NCI-H2227 treated with DMSO at 0.1 percent for 48 hours (cell line): ENCODE results near the gene SORCS2.
"Not testable (repeated sequence)": the region's sequence is repeated elsewhere in the genome, so short reads cannot be mapped to it uniquely, and the experiment has no call there.

Experiments
- DNase-seq: peaks from one replicate; lab custom pipeline; 2025; lab: John Stamatoyannopoulos, UW

The SORCS2 gene

GRCh38 chr4:7590189-7590588, 397.9 kb downstream of the SORCS2 start:
- DNase-seq = no peak

GRCh38 chr4:7590899-7591298, 398.6 kb downstream of the SORCS2 start:
- DNase-seq = no peak

GRCh38 chr4:7591409-7592053, 399.2 kb downstream of the SORCS2 start:
- DNase-seq = no peak

DNA sequence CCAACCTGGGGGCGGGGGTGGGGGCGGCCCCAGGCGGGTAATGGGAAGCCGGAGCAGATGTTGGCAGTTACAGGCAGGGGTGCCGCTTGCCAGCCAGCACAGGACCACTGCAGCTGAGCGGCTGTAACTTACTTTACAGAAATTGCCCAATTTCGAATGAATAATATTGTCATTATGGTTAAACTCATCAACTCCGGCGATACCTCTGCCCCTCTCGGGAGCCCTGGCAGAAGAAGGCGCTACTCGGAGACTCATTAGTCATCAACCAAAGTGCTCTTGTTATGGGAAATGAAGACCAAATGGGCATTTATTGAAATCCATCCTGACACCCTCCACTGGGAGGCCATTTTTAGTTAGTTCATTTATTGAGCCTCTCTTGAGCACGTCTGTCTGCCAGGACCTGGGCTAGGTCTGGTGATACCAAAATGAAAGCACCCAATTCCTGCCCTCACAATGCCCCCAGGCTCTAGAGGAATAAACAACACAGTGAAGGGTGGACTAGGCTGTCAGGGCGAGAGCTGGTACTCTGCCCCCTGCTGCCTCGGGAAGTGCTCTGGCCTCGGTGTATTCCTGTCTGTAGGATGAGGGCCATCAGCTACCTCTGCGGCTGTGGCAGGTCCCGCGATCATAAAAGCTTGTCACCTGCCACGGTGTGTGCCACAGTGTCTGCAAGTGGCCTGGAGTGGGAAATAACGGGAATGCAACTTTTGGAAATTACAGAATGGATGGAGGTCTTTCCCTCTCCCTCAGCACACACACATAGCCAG, 401.5 kb downstream of the SORCS2 start:
- DNase-seq = no peak

DNA sequence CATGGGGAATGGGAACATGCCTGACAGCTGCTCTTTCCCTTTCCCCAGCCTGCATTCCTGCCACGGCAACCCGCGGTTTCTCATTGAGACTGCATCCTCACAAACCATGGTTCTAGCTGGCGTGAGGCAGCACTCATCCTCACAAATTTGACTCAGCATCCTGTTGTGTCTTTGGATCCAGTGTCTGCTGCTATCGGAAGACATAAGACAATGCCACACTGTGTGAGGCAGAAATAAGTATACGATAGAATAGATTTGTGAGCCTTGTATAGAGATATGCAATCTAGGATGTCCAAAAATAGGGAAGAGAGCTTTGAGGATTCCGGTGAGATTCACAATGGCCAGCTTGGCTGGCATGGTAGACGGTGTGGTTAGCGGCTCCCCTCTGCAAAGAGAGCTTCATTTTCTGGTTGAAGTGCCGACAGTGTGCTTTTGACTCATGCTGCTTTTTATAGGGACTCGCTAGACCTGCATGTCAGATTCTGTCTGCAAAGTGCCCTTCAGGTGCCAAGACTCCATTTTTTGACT, 403.7 kb downstream of the SORCS2 start:
- DNase-seq = no peak

DNA sequence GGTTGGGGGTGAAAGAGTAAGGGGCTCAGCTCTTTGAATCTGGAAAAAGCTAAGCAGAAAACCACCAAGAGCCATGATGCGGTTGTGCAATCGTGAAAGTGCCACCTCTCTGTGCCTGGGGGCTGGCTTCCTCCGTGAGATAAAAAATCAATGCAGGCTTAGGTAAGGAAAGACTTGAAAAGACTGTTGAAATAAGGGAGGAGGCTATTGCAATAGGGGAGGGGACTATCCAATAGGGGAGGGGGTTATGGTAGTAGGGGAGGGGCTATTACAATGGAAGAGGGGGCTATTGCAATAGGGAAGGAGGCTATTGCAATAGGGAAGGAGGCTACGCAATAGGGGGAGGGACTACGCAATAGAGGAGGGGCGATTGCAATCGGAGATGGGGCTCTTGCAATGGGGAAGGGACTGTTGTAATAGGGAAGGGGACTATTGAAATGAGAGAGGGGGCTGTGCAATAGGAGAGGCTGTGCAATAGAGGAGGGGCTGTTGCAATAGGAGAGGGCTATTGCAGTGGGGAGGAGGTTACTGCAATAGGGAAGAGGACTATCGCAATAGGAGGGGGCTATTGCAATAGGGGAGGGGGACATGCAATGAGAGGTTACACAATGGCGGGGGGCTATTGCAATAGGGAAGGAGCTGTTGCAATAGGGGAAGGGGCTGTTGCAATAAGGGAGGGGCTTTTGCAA, 404.7 kb downstream of the SORCS2 start:
- DNase-seq = no peak

- DNase-seq = no peak
Measured at GRCh38 chr4:7598939-7599790, 406.8 kb downstream of the SORCS2 start.

DNA sequence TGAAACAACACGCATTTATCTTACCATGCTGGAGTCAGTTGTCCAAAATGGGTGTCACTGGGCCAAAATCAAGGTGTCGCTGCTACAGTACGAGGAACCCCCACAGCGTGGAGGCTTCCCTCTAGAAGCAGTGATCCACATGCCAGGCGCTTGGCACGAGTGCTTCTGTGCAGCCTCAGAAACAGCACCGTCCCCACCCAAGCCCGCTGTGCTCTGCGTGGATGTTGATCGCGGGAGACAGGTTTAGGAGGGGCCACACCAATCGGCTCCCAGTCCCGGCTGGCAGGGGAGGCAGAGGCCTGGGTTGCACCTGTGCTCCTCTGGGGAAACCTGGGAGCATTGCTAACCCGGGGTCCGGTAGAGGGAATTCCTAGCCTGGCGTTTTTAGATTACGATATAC, 407.9 kb downstream of the SORCS2 start:
- no peak for DNase-seq

DNA sequence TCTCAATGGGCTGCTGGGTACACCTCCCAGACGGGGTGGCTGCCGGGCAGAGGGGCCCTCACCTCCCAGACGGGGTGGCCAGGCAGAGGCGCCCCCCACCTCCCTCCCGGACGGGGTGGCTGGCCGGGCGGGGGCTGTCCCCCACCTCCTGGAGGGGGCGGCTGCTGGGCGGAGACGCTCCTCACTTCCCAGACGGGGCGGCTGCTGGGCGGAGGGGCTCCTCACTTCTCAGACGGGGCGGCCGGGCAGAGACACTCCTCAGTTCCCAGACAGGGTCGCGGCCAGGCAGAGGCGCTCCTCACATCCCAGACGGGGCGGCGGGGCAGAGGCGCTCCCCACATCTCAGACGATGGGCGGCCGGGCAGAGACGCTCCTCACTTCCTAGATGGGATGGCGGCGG, 409.8 kb downstream of the SORCS2 start:
- DNase-seq = not testable (repeated sequence)

DNA sequence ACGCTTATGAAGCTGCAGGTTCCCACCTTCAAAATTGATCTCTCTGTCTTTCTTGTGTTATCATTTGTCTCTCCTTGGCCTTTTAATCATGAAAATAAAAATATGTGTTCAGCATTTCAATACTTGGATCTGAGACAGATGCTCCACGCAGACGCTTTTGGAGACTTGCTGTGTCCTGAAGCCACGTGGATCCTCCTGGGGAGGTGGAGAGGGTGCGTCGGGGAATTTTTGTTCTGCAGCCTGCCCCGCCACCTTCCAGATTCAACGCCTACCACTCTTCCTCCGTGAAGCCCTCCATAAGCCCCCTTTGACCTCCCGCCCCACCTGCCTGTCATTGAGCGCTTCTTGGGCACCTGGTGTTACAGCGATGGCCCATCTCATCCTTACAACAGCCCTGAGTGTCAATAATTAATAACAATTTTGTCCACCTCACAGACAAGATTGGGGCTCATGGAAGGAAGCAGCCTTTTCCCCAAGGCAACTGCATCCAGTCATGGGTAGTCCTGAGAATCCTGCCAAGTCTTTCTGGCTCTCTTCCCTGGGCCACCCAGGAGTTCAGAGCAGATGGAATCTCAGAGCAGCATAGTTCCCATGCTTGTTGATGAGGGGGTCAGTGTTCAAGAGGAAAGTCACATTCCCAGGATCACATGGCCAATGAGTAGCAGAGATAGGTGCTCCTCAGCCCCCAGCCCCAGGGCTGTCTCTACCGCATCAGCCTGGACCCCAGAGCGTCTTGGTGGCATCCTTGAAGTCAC, 415.0 kb downstream of the SORCS2 start:
- no peak for DNase-seq

DNA sequence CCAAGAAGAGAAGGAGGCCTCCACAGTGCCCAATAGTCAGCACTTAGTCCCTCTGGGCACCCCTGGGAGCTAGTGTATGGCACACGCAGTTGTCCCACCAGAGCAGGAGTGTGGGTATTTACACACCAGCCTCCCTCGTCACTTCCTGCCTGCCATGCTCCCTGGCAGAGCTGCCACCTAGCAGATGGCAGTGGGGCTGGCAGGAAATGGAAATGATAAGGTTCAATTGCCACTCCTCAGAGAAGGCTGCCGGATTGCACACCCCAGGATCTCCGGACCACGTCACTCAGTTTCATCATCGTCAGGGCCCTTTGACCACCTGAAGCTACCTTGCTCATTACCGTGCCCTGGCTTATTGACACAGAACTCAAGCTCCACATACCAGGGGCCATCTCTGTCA, 415.7 kb downstream of the SORCS2 start:
- DNase-seq = no peak

DNA sequence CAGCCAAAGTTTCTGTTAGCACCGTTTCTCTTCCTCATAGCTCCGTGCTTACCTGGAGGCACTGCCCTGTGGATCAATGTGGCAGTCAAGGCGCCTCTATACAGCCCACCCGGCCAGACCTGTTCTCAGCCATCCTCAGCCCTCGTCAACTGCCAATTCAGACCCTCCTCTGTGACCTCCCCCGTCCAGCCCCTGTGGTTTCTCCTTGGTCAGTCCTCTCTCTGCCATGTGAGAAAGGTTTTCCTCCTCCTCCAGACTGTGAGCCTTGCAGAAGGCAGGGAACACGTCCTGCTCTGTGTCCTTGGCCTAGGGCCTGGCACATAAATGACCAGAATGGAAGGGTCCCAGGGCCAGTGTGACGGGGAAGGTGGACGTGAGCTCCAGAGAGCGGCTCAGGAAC, 417.0 kb downstream of the SORCS2 start:
- no peak for DNase-seq

DNA sequence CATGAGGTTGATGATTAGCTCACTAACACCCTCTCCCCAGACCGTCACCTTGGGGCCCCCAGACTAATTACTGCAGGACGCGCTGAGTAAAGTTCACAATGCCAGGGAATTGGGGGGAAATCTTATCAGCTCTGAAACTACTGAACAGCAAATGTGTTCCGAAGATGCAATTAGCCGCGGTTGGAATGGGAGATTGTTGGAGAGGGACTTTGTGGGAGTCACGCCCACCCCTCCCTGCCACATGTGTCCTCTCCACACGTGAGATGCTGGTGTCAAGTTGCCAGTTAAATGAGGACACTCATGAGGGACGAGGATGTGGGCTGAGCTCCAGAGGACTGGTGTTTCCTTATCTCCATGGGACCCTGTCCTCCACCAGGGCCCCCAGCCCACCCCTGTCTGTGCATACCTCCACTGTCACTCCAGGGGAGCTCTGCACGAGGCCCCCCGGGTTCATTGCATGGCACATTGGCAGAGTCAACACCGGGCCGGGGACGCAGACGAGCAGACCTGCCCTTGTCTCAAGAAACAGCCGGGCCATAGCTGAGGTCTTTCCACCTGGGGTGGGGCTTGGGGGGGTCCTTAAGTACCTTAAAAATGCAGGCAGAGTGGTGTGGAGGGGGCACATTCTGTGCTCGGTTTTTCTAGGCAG, 417.8 kb downstream of the SORCS2 start:
- DNase-seq = no peak

DNA sequence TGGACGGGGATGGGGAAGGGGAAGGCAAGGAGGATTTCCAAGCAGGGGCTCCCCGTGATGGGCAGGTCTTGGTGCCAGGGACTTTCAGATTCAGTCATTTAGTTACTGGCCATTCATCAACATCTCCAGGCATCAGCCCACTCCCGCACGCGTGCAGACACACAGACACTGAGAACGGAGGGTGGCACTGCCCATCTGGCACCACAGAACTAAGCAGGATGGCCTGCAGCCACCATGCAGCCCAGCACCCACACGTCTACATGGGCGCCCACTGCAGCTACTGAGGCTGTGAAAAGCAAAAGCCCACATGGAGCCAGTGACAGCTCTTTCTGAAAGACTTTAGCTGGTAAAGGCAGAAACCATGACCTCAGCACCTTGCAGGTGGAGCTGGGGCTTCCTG, 418.5 kb downstream of the SORCS2 start:
- no peak for DNase-seq

DNA sequence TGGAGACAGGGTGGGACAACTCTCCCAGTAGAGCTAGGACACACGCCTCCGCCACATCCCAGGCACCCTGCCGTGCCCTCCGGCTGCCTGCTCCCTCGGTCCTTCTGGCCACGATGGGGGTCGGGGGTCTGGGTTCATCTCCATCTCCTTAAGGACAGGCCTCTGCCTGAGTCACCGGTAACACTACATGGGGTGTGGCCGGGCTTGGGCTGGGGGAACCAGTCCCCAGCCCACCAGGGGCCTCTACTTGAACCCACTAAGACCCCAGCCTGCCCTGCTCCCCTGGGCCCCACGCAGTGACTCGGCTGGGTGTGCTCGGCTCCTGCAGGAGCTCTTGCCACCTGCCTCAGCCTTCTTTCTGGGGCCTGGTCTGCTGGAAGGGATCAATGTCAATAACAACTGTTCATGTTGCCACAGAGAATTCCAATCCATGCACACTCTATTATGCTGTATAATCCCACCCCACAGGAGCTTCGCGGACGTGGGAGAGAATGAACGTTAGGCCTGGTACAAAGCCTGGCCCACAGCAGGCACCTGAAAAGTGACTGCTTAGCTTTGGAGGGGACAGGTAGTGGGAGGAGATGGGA, 420.1 kb downstream of the SORCS2 start:
- no peak for DNase-seq

DNA sequence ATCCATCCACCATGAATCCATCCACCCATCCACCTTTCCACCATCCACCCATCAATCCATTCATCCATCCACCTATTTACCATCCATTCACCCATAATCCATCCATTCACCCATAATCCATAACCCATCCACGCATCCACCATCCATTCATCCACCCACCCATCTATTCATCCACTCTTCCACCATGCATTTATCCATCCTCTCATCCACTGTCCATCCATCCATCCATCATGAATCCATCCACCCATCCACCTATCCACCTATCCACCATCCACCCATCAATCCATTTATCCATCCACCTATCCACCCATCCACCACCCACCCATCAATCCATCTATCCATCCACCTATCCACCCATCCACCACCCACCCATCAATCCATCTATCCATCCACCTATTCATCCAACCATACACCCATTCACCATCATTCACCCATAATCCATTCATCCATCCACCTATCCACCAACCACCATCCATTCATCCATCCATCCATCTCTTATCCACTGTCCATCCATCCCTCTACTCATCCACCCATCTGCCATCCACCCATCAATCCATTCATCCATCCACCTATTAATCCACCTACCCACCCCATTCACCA, 422.1 kb downstream of the SORCS2 start:
- no peak for DNase-seq

GRCh38 chr4:7616193-7616592, 423.9 kb downstream of the SORCS2 start:
- no peak for DNase-seq

- no peak for DNase-seq
Measured at GRCh38 chr4:7618361-7618760, 426.0 kb downstream of the SORCS2 start.

- no peak for DNase-seq
Measured at GRCh38 chr4:7620086-7620813, 427.9 kb downstream of the SORCS2 start.
